ENCODE measurements around the gene ZNRF2.

- TF ChIP-seq CTCF (IDR thresholded peaks at IDR 0.05) (no peak), POLR2A (IDR thresholded peaks at IDR 0.05) (no peak)
Measured at GRCh38 chr7:30254717-30255063, 29.7 kb upstream of the ZNRF2 start.
